Measurements from ENCODE around the gene MICAL2. TPM values are rescaled to one million over a fixed set of nuclear protein-coding genes. Genes with fewer than 3 reads are reported as not detected.

MICAL2 gene
- total and polyA plus RNA-seq, 10 of the 15 experiments (the other 5 are each of a cell fraction or from before 2014, with no cell fraction given): 0.90 to 5.6 (median 2.4) TPM

GRCh38 chr11:12085371-12086251, 24.8 kb upstream of the MICAL2 start:
- Histone ChIP-seq H3K4me1 (ENCODE audit: control insufficient read depth, insufficient read depth, low read length) (no peaks in the 10 kb centered on the region), H3K27ac (ENCODE audit: control insufficient read depth, insufficient read depth) (no peak overlapping the region), H3K9ac (ENCODE audit: control insufficient read depth, insufficient read depth, low read length) (no peak overlapping the region), H3K4me2 (ENCODE audit: control insufficient read depth, insufficient read depth) (no peak overlapping the region), H3K9me3 (replicated peaks; ENCODE audit: control insufficient read depth, insufficient read depth, low read length) (no peaks in the 10 kb centered on the region), H2AFZ (ENCODE audit: control insufficient read depth, low read depth, low read length) (no peak overlapping the region), H3K4me3 (no peak overlapping the region), H3K27me3 (replicated peaks in 1 of 2; ENCODE audit: control insufficient read depth in 2 of 2, insufficient read depth in 2 of 2, low read length in 1 of 2) (no peaks in the 10 kb centered on the region), H3K36me3 (ENCODE audit: control insufficient read depth in 2 of 2, insufficient read depth in 2 of 2, low read length in 1 of 2) (no peaks in the 10 kb centered on the region), H3K79me2 (ENCODE audit: control insufficient read depth, insufficient read depth, low read length) (no peaks in the 10 kb centered on the region), H4K20me1 (ENCODE audit: control insufficient read depth, insufficient read depth) (no peaks in the 10 kb centered on the region)
- ATAC-seq: no peak
- TF ChIP-seq HDGF (IDR thresholded peaks at IDR 0.05): no peak
- no peak for TF ChIP-seq BACH1 (IDR thresholded peaks at IDR 0.05; ENCODE audit: borderline replicate concordance)
- TF ChIP-seq NBN (IDR thresholded peaks at IDR 0.05): no peak
- DNase-seq (ENCODE audit: low read depth, low spot score): no peak
- ChIA-PET RAD21 (ENCODE audit: unreplicated experiment) (no interaction called here), SMC1A (ENCODE audit: uncharacterized antibody, unreplicated experiment) (interaction anchor here (0.8 to 1.1 kb wide), 2 partner anchors 151 to 197 kb away, joined by 3 to 4 read pairs; no protein-coding TSS in a partner anchor), CTCF (interaction anchor here (1.6 to 2.2 kb wide), 2 partner anchors 38 to 196 kb away, joined by 6 to 9 read pairs; no protein-coding TSS in a partner anchor), POLR2A (no interaction called here)
- no TSS peak for BruUV-seq (replicated peaks)
- in situ Hi-C loops (cut with MboI): no loop called here
- intact Hi-C loops (cut with micrococcal nuclease; ENCODE audit: unreplicated experiment): no loop called here
- no peak for FAIRE-seq
- 58% methylated on average over 11 of the region's 11 CpGs for WGBS (ENCODE audit: insufficient coverage, insufficient replicate concordance, low lambda C conversion rate, missing lambda C conversion rate)

GRCh38 chr11:12086271-12087074, 23.9 kb upstream of the MICAL2 start:
- H3K4me1 ChIP-seq (ENCODE audit: control insufficient read depth, insufficient read depth, low read length): no peaks in the 10 kb centered on the region
- no peaks in the 10 kb centered on the region for H3K36me3 ChIP-seq (ENCODE audit: control insufficient read depth in 2 of 2, insufficient read depth in 2 of 2, low read length in 1 of 2)
- RAD21 ChIA-PET (ENCODE audit: unreplicated experiment): no interaction called here
- H3K4me3 ChIP-seq: no peak overlapping the region
- H3K9me3 ChIP-seq (replicated peaks; ENCODE audit: control insufficient read depth, insufficient read depth, low read length): no peaks in the 10 kb centered on the region
- in situ Hi-C loops (cut with MboI) (no loop called here), intact Hi-C loops (cut with micrococcal nuclease; ENCODE audit: unreplicated experiment) (no loop called here)
- DNase-seq (ENCODE audit: low read depth, low spot score) (no peak), FAIRE-seq (no peak), ATAC-seq (no peak)
- 2% methylated on average over 3 of the region's 3 CpGs for WGBS (ENCODE audit: insufficient coverage, insufficient replicate concordance, low lambda C conversion rate, missing lambda C conversion rate)
- CTCF ChIA-PET: interaction anchor here (1.5 to 2.2 kb wide), 3 partner anchors 32 to 195 kb away, joined by 5 to 9 read pairs (median 6); no protein-coding TSS in a partner anchor
- H4K20me1 ChIP-seq (ENCODE audit: control insufficient read depth, insufficient read depth): no peaks in the 10 kb centered on the region
- POLR2A ChIA-PET: no interaction called here
- no peak overlapping the region for H3K4me2 ChIP-seq (ENCODE audit: control insufficient read depth, insufficient read depth)
- H3K27ac ChIP-seq (ENCODE audit: control insufficient read depth, insufficient read depth): no peak overlapping the region
- BruUV-seq (replicated peaks): no TSS peak
- H3K79me2 ChIP-seq (ENCODE audit: control insufficient read depth, insufficient read depth, low read length): no peaks in the 10 kb centered on the region
- H2AFZ ChIP-seq (ENCODE audit: control insufficient read depth, low read depth, low read length): no peak overlapping the region
- H3K27me3 ChIP-seq (replicated peaks in 1 of 2; ENCODE audit: control insufficient read depth in 2 of 2, insufficient read depth in 2 of 2, low read length in 1 of 2): no peaks in the 10 kb centered on the region
- SMC1A ChIA-PET (ENCODE audit: uncharacterized antibody, unreplicated experiment): interaction anchor here (1.1 to 1.7 kb wide), 4 partner anchors 112 to 196 kb away, joined by 3 to 5 read pairs (median 4); no protein-coding TSS in a partner anchor
- H3K9ac ChIP-seq (ENCODE audit: control insufficient read depth, insufficient read depth, low read length): no peak overlapping the region
- TF ChIP-seq KAT2A (conservative IDR thresholded peaks at IDR 0.05; ENCODE audit: control insufficient read depth, low read depth, low read length) (no peak), BCLAF1 (IDR thresholded peaks at IDR 0.05) (no peak), ZNF622 (IDR thresholded peaks at IDR 0.05) (no peak), POLR2AphosphoS2 (IDR thresholded peaks at IDR 0.05; ENCODE audit: low read depth, low read length) (no peak), RELA (IDR thresholded peaks at IDR 0.05; ENCODE audit: borderline replicate concordance, partially characterized antibody) (no peak), TCF3 (IDR thresholded peaks at IDR 0.05; ENCODE audit: borderline replicate concordance, insufficient read depth, low read depth, low read length) (no peak), ESRRA (IDR thresholded peaks at IDR 0.05; ENCODE audit: low read length) (no peak), IRF3 (IDR thresholded peaks at IDR 0.05) (no peak), YY1 (IDR thresholded peaks at IDR 0.05; ENCODE audit: low read depth, low read length) (no peak)
